ENCODE results near the gene RPL10A.

The RPL10A gene

DNA sequence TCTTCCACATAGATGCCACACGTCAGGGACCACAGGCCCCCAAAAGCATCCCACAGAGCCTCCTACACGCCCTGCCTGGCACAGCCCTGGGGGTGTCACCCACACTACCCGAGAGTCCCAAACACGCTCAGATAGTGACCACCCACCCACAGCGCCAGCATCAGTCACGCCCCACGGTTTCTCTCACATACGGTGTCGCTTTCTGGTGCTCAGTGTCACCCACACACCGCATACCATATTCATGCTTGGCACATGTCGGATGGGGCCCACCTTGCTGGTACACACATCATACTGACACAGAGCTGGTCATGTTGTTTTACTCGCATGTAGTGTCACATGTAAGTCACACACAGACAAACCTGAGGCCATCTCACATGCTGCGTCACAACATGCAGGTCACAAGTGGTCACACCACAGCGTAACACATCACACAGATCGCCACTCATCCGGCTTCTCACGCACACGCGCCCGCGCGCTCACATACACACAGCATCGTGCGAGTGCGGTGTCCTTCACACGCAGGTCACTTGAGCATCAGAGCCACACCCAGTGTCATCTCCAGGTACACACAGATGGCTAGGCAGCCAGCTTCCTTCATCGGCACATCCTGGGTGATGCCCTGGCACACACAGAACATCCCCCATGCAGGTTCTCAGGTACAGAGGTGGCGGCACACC is 25.2 kb downstream of the RPL10A start:
- DNase-seq = no peak

DNA sequence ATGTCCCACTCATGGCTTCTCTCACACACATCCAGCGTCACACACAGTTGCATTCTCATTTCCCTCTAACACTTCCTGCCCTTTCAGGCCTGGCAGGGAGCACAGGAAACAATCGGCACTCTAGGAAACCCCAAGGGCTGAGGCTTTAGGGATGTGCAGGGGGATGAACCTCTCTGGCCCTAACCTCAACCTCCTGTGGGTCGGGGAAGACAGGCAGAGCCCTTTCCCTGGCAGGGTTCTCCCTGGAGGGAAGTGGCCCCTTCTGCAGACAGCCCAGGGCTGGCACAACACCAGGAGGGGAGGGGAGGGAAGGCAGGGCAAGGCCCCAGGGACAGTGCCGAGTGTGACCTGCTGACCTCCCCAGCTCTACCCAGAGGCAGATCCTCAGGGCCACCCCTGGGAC is 26.0 kb downstream of the RPL10A start:
- DNase-seq = no peak

DNA sequence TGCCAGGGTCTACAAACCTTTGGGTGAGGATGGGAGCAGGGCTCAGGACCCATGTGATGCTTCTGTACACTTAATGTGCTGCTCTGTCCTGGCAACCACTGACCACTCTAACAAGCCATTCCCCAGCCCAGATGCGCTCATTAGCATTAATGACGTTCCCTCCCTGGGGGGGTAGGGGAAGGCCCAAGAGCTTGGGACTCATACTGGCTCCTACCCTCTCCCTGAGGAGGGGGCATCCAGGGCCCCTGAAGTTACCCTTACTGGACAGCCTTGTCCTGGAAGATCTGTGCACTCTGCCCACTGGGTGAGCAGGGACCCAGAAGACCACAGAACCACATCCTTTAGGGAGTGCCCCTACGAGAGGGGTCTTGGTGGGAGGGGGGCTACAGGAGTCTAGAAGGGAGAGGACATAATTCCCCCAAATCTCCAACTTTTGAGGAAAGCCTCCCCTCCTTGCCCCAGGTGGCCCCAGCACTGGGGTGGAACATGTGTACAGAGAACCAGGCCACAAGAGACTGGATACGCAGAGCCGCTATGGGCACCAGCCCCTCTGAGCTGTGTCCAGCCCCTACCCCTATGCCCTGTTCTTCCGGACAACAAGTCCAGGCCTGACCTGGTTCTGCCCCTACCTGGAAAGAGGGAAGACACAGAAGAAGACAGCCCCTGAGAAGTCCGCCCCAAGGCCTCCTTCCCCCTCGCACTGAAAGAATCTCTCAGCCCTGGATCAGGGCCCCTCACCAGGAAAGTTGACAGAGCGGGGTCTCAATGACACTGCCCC is 27.2 kb downstream of the RPL10A start:
- DNase-seq = no peak

DNA sequence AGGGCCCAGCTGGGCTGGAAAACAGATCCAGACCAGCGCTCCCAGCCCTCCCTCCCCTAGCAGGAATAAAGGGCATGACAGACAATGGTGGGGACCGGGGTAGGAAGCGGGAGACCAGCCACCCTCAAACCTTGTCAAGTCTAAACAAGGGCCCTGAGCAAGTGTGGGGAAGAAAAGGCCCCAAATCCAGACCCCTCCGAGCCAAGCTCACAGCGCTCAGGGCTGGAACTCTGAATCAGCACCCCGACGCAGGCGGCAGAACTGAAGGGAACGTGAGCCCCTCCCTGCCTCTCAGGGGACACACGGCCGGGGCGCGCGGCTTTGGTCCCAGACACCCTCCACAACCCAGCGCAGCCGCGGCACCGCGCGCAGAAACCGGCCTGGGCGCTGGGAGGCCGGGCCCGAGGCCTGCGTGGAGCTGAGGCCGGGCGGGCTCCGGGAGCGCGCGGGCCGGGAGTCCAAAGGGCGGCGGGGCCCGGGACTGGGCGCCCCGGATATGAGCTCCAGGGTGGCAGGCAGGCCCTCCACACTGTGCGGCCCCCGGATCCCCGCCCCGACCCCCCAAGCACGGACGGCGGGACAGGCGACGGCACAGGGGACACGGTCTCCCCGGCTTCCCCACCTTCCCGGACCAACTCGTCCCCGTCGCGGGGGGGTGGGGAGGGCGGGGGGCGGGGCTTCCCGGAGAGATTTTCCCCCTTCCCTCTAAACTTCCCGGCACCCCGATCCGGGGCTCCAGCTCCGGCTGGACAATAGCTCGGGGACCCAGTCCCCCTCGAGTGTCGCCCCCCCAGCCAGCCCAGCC is 28.0 kb downstream of the RPL10A start:
- DNase-seq = no peak

DNA sequence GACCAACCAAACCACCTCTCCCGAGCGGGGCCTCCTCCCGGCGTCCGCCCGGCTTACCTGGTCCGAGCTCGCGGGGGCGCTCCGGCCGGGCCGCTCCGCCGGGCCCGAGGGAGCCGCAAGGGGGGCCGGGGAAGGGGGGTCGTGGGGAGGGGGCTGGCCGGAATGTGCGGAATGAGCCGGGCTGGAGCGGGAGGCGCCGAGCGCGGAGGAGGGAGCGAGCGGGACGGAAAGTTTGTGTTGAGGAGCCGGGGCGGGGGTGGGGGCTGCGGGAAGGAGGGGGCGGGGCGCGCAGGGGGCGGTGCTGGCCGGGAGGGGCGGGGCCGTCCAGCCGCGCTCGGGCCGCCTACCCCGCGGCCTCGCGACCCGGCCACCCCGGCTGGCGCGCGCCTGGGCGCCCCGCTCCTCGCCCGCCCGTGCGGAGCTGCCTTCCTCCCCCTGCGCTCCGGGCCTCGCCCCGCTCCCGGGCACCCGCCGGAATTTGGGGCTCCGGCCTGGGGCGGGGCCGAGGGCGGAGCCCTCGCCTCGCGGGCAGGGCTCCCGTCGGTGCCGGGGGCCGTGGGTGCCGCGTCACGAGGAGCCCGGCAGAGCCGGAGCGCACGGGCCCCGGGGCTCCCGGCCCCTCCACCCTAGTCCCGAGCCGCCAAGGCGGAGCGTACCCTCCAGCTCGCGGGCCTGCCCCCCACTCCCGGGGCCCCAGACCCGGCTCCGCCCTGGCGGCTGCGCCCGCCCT is 28.8 kb downstream of the RPL10A start, which contains the start of gene TEAD3:
Gene TEAD3 (minus strand): TSS at position 239 of the 730 bp plus-strand sequence.
- DNase-seq = peak; percentile 50

DNA sequence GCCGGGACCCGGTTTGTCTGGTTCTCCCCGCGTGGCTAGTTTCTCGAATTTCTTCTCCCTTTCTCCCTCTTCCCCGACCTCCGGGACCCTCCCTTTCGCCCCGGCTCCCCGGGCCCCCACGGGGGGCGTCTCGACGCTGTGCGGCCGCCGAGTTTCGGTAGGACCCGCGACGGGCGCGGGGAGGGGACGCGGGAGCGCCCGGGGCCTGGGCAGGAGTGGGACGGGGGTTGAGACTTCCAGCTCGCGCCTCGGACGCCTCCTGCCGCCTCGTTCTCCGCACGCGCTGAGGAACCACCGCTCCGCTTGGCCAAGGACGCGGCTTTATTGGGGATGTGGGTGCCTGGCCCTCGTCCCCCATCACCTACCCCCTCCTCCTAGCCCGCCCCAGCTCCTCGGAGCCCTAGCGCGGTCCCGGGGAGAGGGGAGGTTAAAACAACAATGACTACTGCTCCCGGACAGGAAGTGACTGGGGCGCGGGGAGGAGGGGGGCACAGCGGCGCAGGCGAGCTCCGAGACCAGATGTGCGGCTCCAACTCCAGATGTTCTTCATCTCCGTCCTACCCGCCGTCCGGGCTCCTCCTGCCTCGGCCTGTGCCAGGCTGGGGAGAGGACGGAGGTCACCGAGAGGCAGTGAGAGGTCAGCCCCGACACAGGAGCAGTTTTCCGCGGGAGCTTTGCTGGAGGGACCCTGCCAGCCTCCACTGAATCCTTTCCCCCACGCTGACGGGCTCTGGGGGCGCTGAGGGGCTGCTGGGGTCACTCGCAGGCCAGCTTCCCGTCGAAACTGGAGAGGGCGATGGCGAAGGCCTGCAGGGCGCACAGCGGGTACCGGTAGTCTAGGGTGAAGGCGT is 29.6 kb downstream of the RPL10A start:
- DNase-seq = peak; percentile 48

DNA sequence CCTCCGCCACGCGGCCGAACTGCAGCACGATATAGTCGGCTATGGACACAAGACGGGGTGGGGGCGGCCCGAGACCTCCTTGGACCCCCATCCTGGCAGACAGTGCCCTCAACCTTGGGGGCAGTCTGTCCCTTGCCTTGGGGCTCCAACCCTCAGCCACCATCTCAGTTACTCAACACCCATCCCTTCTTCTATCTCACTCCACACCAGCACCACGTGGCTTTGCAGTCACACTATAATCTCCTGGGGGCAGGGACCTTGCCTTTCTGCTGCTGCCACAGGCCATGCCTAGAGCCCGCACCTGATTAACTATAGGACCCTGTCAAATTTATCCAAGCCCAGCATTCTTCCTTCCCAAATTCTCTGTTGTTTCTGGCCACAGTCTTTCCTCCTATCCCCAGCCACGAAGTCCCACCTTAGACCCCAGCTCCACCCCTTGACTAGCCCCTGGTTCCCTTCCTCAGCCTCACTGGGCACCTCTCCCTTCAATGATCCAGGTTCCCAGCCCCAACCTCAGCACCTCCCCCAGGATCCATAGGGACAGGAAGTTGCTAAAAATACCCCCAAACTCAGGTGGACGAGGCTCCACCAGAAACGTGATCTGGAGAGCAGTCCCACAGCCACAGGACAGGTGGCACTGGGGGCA is 30.3 kb downstream of the RPL10A start:
- no peak for DNase-seq

DNA sequence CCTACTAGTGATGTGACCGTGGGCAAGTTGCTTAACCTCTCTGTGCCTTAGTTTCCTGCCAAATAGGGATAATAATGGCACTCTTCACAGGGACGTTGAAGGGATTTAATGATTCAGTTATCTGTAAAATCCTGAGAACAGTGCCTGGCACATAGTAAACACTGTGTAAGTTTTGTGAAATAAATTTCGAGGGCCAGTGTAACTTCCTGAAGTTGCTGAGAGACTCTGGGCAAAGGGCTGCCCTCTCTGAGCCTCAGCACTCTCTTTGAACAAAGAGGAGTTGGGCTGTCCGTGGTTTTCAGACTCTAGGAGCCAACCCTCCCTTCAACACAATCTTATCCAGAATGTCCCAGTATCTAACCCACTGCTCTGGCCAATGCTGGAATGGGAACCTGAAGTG is 31.2 kb downstream of the RPL10A start:
- DNase-seq = no peak

DNA sequence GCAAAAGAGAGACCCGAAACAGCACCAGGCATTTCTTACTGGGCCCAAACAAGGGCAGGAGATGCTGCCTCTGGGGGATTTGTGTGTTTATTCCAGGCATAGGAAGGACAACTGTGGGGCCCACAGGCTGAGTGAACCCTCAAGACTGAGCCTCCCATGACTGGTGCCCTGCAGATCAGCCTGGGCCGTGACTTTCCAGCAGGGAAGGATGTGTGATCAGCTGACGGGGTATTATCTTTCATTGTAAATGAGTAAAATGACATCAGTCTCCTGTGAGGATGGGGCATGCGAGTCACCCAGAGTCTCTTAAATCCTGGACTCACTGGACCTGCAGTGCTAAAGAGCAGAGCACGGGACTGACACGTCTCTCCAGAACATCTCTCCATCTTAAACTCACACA is 32.6 kb downstream of the RPL10A start:
- DNase-seq = no peak

DNA sequence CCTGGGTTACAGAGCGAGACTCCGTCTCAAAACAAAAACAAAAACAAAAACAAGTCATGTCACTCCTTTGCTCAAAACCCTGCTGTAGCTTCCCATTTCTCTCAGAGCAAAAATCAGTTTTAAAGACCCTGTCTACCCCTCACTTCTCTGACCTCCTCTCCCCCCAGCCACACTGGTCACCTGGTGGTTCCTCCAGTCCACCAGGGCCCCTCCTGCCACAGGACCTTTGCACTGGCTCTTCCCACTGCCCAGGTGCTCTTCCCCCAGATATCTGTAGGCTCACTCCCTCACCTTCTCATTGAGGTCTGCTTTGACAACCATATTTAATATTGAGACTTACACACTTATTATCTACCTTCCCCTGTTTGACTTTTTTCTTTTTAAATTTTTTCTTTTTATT is 33.6 kb downstream of the RPL10A start:
- DNase-seq = no peak

DNA sequence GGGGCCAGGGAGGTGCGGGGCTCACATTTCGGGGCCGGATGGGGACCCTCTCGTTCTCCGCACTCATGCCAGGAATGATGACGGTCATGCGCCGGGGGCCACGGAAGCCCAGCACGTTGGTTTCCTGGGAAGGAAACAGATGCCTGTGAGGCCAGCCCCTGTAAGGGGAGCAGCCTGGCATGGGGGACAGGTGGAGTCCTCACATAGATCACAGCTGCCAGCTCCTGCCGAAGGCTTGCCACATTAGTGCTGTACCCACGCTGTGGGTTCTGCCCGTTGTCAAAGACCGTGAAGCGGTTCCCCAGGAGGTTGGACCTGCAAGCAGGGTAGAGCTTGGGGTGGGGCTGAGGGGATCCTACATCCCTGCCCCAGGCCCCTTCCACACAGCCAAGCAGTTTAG is 35.3 kb downstream of the RPL10A start:
- DNase-seq = no peak

DNA sequence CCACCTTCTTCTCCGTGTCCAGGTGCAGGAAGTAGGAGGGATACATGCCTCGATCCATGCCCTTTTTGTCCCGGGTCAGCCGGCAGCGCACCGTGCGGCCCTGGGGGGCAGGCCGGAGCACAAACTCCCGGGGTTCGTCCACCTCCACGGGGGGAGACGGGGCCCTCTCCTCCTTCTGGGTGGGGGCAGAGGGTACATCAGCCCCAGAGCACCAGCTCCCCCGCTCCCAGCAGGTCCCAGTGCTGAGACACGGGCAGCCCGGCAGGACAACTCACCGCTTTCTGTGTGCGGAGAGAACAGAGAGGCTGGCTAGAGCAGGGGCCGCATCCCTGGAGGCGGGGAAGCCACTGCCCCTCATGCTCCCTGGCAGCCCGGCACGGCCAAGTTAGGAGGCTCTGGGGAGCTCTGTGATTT is 37.8 kb downstream of the RPL10A start:
- DNase-seq = no peak

DNA sequence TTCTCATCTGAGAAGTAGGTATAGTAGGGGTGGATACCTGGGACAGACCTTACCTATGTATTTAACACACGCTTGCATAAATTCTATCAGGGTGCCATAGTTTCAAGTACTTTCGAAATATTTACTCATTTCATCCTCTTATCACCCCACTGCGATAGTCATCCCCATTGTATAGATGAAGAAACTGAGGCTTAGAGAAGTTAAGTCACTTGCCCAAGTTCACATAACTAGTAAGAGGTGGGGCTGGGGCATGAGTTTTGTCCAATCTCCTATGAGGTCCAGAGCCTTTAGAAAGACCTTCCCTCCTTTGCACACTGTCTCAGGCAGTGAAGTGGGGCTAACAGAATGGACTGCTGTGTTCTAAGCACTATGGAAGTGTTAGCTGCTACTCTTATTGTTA is 38.3 kb downstream of the RPL10A start:
- DNase-seq = no peak

DNA sequence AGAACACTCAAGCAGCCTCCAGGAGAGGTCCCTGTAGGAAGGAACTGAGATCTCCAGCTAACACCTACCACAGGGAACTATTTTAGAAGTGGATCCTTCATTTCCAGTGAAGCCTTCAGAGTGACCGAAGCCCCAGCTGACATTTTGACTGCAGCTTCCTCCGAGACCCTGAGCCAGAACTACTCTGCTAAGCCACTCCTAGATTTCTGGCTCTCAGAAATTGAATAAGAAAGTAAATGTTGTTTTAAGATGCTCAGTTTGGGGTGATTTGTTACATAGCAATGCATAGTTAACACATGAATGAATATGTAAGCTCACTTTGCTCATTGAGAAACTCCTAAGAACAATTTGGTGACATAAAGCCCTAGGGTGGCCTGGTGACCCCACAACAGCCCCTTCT is 39.0 kb downstream of the RPL10A start:
- DNase-seq = no peak

DNA sequence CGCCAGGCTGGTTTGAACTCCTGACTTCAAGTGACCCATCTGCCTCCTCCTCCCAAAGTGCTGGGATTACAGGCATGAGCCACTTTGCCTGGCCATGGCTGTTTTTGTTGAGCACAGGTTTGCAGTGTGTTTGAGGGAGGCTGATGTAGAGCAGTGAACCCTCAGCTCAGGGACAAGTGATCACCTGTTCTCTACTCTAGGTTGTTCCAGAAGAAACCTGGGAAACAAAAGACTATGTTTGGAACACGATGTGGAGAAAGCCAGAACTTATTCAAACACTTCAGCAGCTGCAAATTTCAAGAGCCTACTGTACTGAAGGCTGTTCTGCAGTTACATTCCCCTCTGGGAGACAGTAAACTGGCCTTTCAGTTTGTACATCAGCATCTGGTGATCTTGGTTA is 39.8 kb downstream of the RPL10A start:
- no peak for DNase-seq

DNA sequence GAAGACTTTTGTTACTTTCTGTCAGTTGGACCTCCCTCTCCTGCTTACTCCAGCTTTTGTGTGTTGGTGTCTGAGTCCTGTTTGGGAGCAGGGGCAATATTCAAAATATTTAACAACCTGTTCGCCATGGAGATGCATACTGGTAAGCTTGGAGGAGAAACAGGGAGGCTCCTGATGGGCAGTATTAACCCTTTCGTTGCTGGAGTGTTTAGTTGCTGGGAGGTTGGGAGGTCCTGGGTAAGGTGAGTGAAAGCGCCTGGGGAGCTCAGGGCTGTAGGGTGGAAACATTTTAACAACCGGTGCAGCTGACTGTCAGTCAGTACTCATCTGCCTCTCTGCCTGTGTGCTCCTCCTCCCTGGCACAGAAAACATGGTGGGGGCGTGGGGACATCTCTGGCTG is 40.3 kb downstream of the RPL10A start:
- DNase-seq = no peak

DNA sequence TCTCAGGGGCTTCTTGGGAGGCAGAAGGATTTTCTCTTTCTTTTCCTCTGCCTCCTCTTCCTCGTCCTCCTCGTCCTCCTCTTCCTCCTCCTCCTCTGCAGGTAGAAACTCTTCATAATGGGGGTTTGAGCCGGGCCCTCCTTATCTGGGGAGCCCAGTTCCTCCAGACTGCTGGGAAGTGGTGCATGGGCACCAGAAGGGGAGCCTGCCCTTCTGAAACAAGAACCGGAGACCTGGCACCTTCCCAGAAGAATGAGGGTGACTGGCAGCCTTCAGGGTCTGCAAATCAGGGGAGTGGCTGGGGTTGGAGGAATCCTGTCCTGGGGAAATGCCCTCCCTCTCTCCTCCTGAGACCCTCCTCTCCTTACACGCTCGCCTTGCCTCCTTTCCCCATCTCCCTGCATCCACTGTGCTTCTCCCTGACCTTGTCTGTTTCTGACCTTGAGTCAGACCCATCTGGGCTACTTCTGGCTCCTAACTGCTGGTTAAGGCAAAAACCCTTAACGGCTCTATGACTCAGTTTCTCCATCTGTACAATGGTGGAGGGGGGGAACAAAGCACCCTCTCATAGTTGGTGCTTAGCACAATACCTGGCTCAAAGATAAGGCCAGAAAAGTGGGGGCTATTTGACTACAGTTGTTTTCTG is 42.8 kb downstream of the RPL10A start:
- DNase-seq = no peak

DNA sequence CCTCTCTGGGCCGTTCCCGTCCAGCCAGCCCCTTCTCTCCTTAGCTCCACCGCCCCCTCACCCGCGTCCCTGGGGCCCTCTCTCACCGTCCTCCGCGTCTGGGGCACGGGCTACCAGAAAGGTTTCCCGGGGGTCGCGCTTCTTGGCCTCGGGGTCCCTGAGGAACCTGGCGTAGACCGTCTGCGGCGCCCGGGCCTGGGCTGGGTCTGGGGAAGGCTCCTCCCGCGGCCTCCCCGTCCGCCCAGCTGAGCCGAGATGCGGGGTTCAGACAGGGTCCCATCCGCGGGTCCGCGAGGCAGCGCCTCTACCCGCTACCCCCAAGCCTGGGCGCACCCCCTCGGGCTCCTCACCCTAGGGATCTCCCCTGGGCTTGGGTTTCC is 43.4 kb downstream of the RPL10A start:
- DNase-seq = no peak

DNA sequence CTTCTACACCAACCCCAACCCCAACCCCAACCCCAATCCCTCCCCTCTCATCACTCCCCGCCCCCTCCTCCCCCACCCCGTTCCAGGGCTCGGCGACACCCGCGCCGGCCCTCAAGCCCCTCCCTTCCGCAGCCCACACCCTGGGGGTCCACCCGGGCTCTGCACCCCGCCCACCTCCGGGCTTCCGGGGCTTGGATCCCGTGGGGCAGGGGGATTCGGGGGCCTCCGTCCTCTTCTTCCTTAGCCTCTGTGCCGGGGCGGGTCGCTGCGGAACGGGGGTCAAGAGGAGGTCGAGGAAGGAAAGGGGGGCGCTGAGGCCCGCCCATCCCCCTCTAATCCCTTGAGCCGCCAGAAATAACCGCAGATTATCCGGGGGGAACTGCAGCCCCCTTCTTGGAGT is 43.8 kb downstream of the RPL10A start:
- DNase-seq = no peak

DNA sequence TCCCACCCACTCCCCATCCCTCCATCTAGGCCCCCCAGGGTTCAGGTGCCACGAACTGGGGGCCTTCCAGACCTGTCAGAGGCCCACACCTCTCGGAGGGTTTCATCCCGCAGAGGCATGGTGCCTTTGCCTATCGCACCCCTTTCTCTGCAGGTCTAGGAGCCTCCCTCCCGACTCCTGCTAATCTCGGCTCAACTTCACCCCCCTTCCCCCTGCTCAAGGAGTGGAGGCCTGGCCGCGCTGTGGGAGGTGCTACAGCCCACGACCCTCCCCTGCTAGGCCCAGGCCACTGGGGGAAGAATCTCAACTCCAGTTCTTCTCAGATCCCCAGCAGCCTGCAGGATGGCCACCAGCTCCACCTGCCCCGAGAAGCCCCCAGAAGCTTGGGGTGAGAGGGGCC is 44.5 kb downstream of the RPL10A start, which contains the start of gene TULP1:
Gene TULP1 (minus strand): TSS at position 157 of the 400 bp plus-strand sequence. CDS start 38 bp downstream, at position 119.
- DNase-seq = no peak

DNA sequence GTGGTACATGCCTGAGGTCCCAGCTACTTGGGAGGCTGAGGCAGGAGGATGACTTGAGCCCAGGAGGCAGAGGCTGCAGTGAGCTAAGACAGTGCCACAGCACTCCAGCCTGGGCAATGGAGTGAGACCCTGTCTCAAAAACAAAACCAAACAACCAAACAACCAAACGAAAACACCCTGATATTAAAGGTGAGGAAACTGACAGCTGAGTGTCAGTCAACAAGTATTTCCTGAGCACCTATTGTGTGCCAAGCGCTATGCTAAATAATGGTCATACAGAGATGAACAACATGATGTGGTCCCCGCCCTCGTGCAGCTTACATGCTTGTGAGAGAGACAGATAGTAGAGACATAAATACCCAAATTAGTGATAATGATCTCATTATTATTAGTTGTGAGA is 46.4 kb downstream of the RPL10A start:
- DNase-seq = no peak

Measured in activated CD4-positive, CD25-positive, alpha-beta regulatory T cell treated with anti-CD3 and anti-CD28 coated beads, Interleukin-2, amount 50 U/mL, for 72 hours (primary cell).